AG10803 (cell line): ENCODE data around the gene CILP.
"Not testable (repeated sequence)": the region's sequence is repeated elsewhere in the genome, so short reads cannot be mapped to it uniquely, and the experiment has no call there.

Experiments used
- DNase-seq: peaks from one replicate; pipeline ENCODE4 v3.0.0; 2010; ENCODE audit warnings: low read depth
- H3K4me3 ChIP-seq: 2 replicates; pipeline ENCODE4 v1.5.1; 2011; ENCODE audit warnings: mild to moderate bottlenecking, low read length, control low read depth
- CTCF ChIP-seq: conservative IDR thresholded peaks from 2 replicates; pipeline ENCODE4 v1.5.1; 2011; ENCODE audit warnings: mild to moderate bottlenecking, low read length, control low read depth, inconsistent platforms

The CILP gene

DNA sequence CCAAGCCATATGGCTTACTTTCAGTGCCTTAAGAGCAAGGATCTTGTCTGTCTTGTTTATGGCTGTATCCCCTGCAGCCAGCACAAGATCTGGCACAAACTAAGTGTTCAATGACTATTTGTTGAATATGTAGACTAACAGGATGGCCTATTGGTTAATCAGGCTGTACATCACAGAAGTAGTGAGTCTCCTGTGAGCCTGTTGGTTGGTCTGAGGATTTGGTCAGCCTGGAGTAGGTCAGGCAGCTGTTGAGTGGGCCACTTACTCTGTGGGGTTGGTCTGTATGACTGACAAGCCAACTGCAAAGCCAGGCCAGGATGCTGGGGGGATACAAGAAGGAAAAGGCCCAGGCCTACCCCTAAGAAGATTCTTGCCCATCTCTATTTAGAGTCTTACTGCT, 33.4 kb upstream of the CILP start:
- TF ChIP-seq CTCF = no peak
- DNase-seq = no peak
- H3K4me3 ChIP-seq = no peak overlapping the region

GRCh38 chr15:65236443-65236842, 25.2 kb upstream of the CILP start:
- not testable (repeated sequence) for H3K4me3 ChIP-seq, DNase-seq

DNA sequence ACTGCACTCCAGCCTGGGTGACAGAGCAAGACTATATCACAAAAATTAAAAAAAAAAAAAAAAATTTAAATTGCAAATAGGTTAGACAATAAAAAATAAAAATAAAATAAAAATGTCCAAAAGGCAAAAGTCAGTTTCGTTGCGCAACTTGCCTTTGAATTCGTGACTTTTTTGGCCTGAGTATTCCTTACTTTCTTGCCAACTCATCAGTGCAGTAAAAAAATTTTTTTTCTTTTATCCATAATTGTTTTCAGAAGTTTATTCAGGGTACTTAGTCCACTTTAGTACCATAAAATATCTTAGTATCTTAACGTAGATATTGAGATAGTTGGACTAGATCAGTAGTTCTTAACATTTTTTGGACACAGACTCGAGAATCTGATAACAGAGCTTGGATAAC, 22.4 kb upstream of the CILP start:
- no peak for DNase-seq
- TF ChIP-seq CTCF = no peak
- H3K4me3 ChIP-seq = no peak overlapping the region

DNA sequence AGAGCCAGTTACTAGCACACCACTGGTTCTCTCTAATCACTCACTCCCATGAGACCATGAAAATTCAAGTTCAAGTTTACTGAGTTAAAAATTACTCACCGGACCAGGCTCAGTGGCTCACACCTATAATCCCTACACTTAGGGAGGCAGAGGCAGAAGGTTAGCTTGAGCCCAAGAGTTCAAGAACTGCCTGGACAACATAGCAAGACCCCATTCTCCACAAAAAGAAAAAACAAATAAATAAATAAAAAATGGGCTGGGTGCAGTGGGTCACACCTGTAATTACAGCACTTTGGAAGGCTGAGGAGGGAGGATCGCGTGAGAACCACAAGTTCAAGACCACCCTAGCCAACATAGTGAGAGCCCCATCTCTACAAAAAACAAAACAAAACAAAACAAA, 21.2 kb upstream of the CILP start:
- H3K4me3 ChIP-seq = no peak overlapping the region
- no peak for DNase-seq
- TF ChIP-seq CTCF = no peak

DNA sequence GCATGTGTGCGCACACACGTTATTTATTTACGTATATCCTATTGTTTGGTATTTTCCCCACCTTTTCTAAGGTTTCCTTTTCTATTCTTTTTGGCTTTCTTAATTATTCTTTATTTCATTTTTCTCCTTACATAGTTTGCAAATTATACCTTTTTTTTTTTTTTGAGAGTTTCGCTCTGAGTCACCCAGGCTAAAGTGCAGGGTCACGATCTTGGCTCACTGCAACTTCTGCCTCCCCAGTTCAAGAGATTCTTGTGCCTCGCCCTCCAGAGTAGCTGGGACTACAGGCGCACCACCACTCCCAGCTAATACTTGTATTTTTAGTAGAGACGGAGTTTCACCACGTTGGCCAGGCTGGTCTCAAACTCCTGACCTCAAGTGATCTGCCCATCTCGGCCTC, 20.0 kb upstream of the CILP start:
- H3K4me3 ChIP-seq = no peak overlapping the region
- DNase-seq = no peak
- TF ChIP-seq CTCF = no peak

DNA sequence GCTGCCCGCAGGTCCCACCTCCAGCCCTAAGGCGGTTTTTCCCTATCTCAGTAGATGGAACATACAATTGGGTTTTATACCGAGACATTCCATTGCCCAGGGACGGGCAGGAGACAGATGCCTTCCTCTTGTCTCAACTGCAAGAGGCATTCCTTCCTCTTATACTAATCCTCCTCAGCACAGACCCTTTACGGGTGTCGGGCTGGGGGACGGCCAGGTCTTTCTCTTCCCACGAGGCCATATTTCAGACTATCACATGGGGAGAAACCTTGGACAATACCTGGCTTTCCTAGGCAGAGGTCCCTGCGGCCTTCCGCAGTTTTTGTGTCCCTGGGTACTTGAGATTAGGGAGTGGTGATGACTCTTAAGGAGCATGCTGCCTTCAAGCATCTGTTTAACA, 15.6 kb upstream of the CILP start:
- not testable (repeated sequence) for H3K4me3 ChIP-seq, DNase-seq

DNA sequence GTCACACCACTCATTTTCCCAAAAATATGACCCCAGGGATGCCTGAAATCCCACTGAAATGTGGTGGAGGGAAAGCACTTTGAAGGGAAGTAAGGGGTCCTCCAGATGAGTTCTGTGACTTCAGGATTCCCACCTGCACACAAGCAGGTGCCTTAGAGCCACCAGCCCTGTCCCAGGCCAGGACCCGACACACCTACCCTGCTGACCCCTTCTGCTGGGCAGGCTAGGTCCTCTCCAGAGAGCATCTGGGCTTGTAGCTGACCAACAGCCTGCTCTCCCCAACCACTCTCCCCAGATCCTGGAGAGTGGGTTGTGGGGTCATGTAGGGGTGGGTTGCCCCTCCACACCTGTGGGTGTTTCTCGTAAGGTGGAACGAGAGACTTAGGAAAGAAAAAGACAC, 14.9 kb upstream of the CILP start:
- no peak for DNase-seq
- no peak overlapping the region for H3K4me3 ChIP-seq
- TF ChIP-seq CTCF = no peak

DNA sequence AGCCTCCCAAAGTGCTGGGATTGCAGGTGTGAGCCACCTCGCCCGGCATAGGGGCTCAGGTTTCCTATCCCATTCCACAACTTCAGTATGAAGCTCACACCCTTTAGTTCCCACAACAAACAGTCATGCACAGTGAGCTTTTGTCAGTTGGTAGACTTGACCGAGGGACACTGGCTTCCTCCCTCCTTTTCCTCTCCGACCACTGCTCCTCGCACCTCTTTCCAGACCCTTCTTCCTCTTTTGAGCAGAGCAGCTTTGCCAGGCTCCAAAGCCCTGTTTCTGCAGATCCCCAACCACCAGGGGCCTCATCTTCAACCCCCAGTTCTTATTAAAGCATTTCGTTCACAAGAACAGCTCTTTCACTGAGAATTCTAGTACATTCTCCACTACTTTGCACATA, 12.7 kb upstream of the CILP start:
- no peak for DNase-seq
- H3K4me3 ChIP-seq = no peak overlapping the region
- TF ChIP-seq CTCF = no peak
